Measurements from ENCODE around the gene MAL. TPM values are rescaled to one million over a fixed set of nuclear protein-coding genes. Genes with fewer than 3 reads are reported as not detected.

Gene MAL
- total RNA-seq, 1 donor from 2014 or later, result not detected

DNA sequence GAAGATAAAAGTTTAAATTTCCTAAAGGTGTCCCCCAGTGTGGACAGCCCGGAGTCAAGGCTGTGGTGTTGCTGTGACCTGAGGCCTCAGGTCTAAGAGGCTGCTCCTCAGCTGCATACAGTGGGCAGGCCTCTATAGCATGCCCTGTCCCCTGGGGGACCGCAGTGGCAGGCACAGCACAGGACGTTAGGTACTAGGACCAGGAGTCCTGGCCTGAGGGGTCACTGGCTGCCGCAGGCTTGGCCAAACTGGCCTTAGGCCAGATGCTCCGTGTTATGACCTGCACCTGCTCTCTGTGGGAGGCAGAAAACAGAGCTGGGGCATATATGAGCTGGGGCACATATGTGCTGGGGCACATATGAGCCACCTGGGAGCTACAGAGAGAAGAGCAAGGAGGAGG, 21.2 kb upstream of the MAL start:
- H3K4me1 Mint-ChIP-seq, result no peaks in the 10 kb centered on the region
- ChIA-PET POLR2A (no interaction called here), CTCF (no interaction called here)
- intact Hi-C loops (cut with micrococcal nuclease), result no loop called here
- H3K27ac Mint-ChIP-seq, result no peak overlapping the region
- H3K9me3 Mint-ChIP-seq, result no peaks in the 10 kb centered on the region
- H3K4me3 Mint-ChIP-seq, result no peak overlapping the region
- ATAC-seq (ENCODE audit: low read depth) (no peak), DNase-seq (no peak)
- peaks cover 11% of the 10 kb centered on the region for H3K27me3 Mint-ChIP-seq
- no peaks in the 10 kb centered on the region for H3K36me3 Mint-ChIP-seq (ENCODE audit: low read depth)
- TF ChIP-seq, protein P1, sequence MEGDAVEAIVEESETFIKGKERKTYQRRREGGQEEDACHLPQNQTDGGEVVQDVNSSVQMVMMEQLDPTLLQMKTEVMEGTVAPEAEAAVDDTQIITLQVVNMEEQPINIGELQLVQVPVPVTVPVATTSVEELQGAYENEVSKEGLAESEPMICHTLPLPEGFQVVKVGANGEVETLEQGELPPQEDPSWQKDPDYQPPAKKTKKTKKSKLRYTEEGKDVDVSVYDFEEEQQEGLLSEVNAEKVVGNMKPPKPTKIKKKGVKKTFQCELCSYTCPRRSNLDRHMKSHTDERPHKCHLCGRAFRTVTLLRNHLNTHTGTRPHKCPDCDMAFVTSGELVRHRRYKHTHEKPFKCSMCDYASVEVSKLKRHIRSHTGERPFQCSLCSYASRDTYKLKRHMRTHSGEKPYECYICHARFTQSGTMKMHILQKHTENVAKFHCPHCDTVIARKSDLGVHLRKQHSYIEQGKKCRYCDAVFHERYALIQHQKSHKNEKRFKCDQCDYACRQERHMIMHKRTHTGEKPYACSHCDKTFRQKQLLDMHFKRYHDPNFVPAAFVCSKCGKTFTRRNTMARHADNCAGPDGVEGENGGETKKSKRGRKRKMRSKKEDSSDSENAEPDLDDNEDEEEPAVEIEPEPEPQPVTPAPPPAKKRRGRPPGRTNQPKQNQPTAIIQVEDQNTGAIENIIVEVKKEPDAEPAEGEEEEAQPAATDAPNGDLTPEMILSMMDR (IDR thresholded peaks at IDR 0.05), result no peak

DNA sequence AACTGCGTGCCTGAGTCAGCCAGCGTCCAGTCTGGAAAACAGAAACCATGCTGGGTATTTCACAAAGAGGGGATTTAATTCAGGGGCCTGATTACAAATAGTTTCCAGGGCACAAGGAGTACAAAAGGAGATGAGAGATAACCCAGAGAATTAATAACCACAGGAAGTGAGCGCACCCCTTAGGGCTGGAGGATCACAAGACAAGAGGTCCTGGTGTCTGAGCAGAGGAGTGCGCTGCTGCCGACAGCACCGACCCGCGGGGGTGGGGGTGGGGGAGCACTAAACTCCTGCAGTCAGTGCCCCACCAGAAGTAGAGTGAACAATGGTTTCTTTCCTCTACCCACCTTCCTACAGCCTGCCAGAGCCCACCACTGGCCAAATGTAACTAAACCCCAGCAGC, 20.8 kb upstream of the MAL start:
- ChIA-PET CTCF (no interaction called here), POLR2A (no interaction called here)
- H3K4me1 Mint-ChIP-seq, result no peaks in the 10 kb centered on the region
- TF ChIP-seq, protein P1 (IDR thresholded peaks at IDR 0.05), result no peak
- no peak for ATAC-seq (ENCODE audit: low read depth)
- no peaks in the 10 kb centered on the region for H3K36me3 Mint-ChIP-seq (ENCODE audit: low read depth)
- peaks cover 11% of the 10 kb centered on the region for H3K27me3 Mint-ChIP-seq
- intact Hi-C loops (cut with micrococcal nuclease), result no loop called here
- H3K9me3 Mint-ChIP-seq, result no peaks in the 10 kb centered on the region
- DNase-seq, result no peak
- H3K27ac Mint-ChIP-seq, result no peak overlapping the region
- no peak overlapping the region for H3K4me3 Mint-ChIP-seq

DNA sequence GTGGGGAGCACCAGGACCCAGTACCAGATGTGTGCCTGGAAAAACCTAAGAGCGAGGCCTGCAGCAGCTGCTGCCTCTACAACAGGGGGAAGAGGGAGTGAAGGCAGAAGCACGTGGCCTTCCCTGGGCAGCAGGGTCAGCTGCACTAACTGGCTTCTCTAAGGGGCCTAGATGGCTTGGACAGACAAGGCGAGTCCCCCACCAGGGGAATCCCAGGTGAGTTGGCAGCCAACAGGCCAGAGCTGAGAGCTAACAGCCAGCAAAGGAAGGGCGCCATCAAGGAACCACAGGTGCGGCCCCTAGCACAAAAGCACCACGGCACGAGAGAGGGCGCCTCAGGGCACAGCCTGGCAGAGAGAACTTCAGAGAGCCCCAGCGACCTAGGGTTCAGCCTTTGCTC, 19.8 kb upstream of the MAL start:
- ATAC-seq (ENCODE audit: low read depth) (no peak), DNase-seq (no peak)
- TF ChIP-seq, protein P1 (IDR thresholded peaks at IDR 0.05), result no peak
- H3K36me3 Mint-ChIP-seq (ENCODE audit: low read depth), result no peaks in the 10 kb centered on the region
- no peak overlapping the region for H3K4me3 Mint-ChIP-seq
- H3K27ac Mint-ChIP-seq, result no peak overlapping the region
- CTCF ChIA-PET, result no interaction called here
- peaks cover 8% of the 10 kb centered on the region for H3K27me3 Mint-ChIP-seq
- no peaks in the 10 kb centered on the region for H3K9me3 Mint-ChIP-seq
- POLR2A ChIA-PET, result no interaction called here
- no peaks in the 10 kb centered on the region for H3K4me1 Mint-ChIP-seq
- intact Hi-C loops (cut with micrococcal nuclease), result no loop called here

DNA sequence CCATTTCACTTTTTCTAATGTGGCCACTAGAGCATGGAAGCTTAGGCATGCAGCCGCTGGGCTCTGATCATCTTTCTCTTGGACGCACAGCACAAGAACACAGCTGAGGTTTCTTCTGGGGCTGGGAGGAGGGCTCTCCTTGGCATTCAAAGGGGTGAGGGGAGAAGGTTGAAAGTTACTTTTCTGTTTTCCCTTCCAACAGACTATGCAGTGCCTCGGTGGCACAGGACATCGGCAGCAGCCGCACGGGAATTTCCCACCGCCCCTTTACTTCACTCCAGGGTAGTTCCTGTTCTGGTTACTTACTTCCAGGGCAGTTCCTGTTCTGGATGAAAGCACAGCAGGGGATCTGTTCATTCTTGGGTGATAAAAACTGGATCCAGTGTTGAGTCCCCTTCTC, 18.9 kb upstream of the MAL start:
- no peaks in the 10 kb centered on the region for H3K4me1 Mint-ChIP-seq
- CTCF ChIA-PET, result no interaction called here
- POLR2A ChIA-PET, result no interaction called here
- H3K9me3 Mint-ChIP-seq, result no peaks in the 10 kb centered on the region
- intact Hi-C loops (cut with micrococcal nuclease), result no loop called here
- no peak for ATAC-seq (ENCODE audit: low read depth)
- DNase-seq, result no peak
- peaks cover 8% of the 10 kb centered on the region for H3K27me3 Mint-ChIP-seq
- no peaks in the 10 kb centered on the region for H3K36me3 Mint-ChIP-seq (ENCODE audit: low read depth)
- H3K27ac Mint-ChIP-seq, result no peak overlapping the region
- TF ChIP-seq, protein P1 (IDR thresholded peaks at IDR 0.05), result no peak
- H3K4me3 Mint-ChIP-seq, result no peak overlapping the region

- ATAC-seq (ENCODE audit: low read depth) (no peak), DNase-seq (no peak)
- Mint-ChIP-seq H3K27ac (no peak overlapping the region), H3K36me3 (ENCODE audit: low read depth) (no peaks in the 10 kb centered on the region), H3K9me3 (no peaks in the 10 kb centered on the region), H3K27me3 (peaks cover 8% of the 10 kb centered on the region), H3K4me3 (no peak overlapping the region), H3K4me1 (no peaks in the 10 kb centered on the region)
- ChIA-PET POLR2A (no interaction called here), CTCF (no interaction called here)
- TF ChIP-seq, protein P1 (IDR thresholded peaks at IDR 0.05), result no peak
- intact Hi-C loops (cut with micrococcal nuclease), result no loop called here
Observed at GRCh38 chr2:95007031-95007609, 18.4 kb upstream of the MAL start.

All from activated B cell treated with CpG ODN at 0.5 μM for 24 hours (primary cell).